Activated CD4-positive, CD25-positive, alpha-beta regulatory T cell treated with anti-CD3 and anti-CD28 coated beads, Interleukin-2, amount 50 U/mL, for 16 hours (primary cell): ENCODE data around the gene SIK3.
"Not testable (repeated sequence)": the region's sequence is repeated elsewhere in the genome, so short reads cannot be mapped to it uniquely, and the experiment has no call there.

ENCODE experiments used
- DNase-seq: peaks from one replicate; pipeline ENCODE4 v3.0.0-alpha.2; 2020; ENCODE audit warnings: low read depth, low spot score

The SIK3 gene

GRCh38 chr11:117045956-117046355 lies 52.3 kb downstream of the SIK3 start:
- DNase-seq = no peak

- no peak for DNase-seq
These were observed 53.0 kb downstream of the SIK3 start for GRCh38 chr11:117045196-117045595.

GRCh38 chr11:117044287-117045035 lies 53.8 kb downstream of the SIK3 start:
- DNase-seq = no peak

- no peak for DNase-seq
These were observed 55.5 kb downstream of the SIK3 start for GRCh38 chr11:117042689-117043088.

GRCh38 chr11:117039900-117040299 lies 58.3 kb downstream of the SIK3 start:
- DNase-seq = no peak

- DNase-seq = no peak
These were observed 59.0 kb downstream of the SIK3 start for GRCh38 chr11:117039270-117039669.

GRCh38 chr11:117037975-117038350 lies 60.3 kb downstream of the SIK3 start:
- no peak for DNase-seq

GRCh38 chr11:117037279-117037974 lies 60.8 kb downstream of the SIK3 start:
- no peak for DNase-seq

GRCh38 chr11:117034901-117035300 lies 63.3 kb downstream of the SIK3 start:
- DNase-seq = no peak

- DNase-seq = no peak
These were observed 71.5 kb downstream of the SIK3 start for GRCh38 chr11:117026593-117027330.

GRCh38 chr11:117023707-117024106 lies 74.5 kb downstream of the SIK3 start:
- not testable (repeated sequence) for DNase-seq

GRCh38 chr11:117023178-117023577 lies 75.0 kb downstream of the SIK3 start:
- no peak for DNase-seq

GRCh38 chr11:117022526-117022925 lies 75.7 kb downstream of the SIK3 start:
- DNase-seq = no peak

- DNase-seq = no peak
These were observed 77.2 kb downstream of the SIK3 start for GRCh38 chr11:117020869-117021564.

GRCh38 chr11:117020287-117020686 lies 77.9 kb downstream of the SIK3 start:
- no peak for DNase-seq

- DNase-seq = no peak
These were observed 78.4 kb downstream of the SIK3 start for GRCh38 chr11:117019871-117020270.

- DNase-seq = no peak
These were observed 80.8 kb downstream of the SIK3 start for GRCh38 chr11:117017456-117017855.

- DNase-seq = no peak
These were observed 81.5 kb downstream of the SIK3 start for GRCh38 chr11:117016747-117017146.

GRCh38 chr11:117016246-117016645 lies 82.0 kb downstream of the SIK3 start:
- DNase-seq = no peak

GRCh38 chr11:117011541-117011898 lies 86.7 kb downstream of the SIK3 start:
- no peak for DNase-seq

GRCh38 chr11:117010808-117011540 lies 87.3 kb downstream of the SIK3 start:
- DNase-seq = no peak
